RCC 7860 (cell line): Measurements from ENCODE around the gene LDLRAD4.
"Not testable (repeated sequence)": the region's sequence is repeated elsewhere in the genome, so short reads cannot be mapped to it uniquely, and the experiment has no call there.

Source experiments
- DNase-seq: peaks from one replicate; pipeline ENCODE4 v3.0.0-alpha.2; 2015; ENCODE audit warnings: low spot score
- FAIRE-seq: peaks from 2 replicates; lab custom pipeline; 2012; peaks lifted over from hg19 to GRCh38; lab: Jason Lieb, UNC

The LDLRAD4 gene

GRCh38 chr18:13672657-13673056 lies 454.1 kb downstream of the LDLRAD4 start:
- DNase-seq (no peak), FAIRE-seq (no peak)

- FAIRE-seq (no peak), DNase-seq (no peak)
These were observed 457.9 kb downstream of the LDLRAD4 start for GRCh38 chr18:13676471-13676870.

- not testable (repeated sequence) for DNase-seq, FAIRE-seq
These were observed 458.8 kb downstream of the LDLRAD4 start for GRCh38 chr18:13677350-13677749.

- FAIRE-seq (no peak), DNase-seq (no peak)
These were observed 462.1 kb downstream of the LDLRAD4 start for GRCh38 chr18:13680612-13681011.

GRCh38 chr18:13681701-13682100 lies 463.1 kb downstream of the LDLRAD4 start:
- FAIRE-seq (no peak), DNase-seq (no peak)

- FAIRE-seq = no peak
These were observed 466.0 kb downstream of the LDLRAD4 start for GRCh38 chr18:13684546-13684945.

GRCh38 chr18:13688191-13689136 lies 469.9 kb downstream of the LDLRAD4 start:
- FAIRE-seq (no peak), DNase-seq (no peak)

More at GRCh38 chr18:13684546-13684945, 466.0 kb downstream of the LDLRAD4 start:
- DNase-seq = no peak

- FAIRE-seq, DNase-seq: not testable (repeated sequence)
These were observed 471.5 kb downstream of the LDLRAD4 start for GRCh38 chr18:13690060-13690459.

GRCh38 chr18:13695337-13695736 lies 476.8 kb downstream of the LDLRAD4 start:
- FAIRE-seq = not testable (repeated sequence)

GRCh38 chr18:13696961-13697360 lies 478.4 kb downstream of the LDLRAD4 start:
- FAIRE-seq = no peak

More at GRCh38 chr18:13695337-13695736, 476.8 kb downstream of the LDLRAD4 start:
- not testable (repeated sequence) for DNase-seq

GRCh38 chr18:13700153-13700552 lies 481.6 kb downstream of the LDLRAD4 start:
- FAIRE-seq (no peak), DNase-seq (no peak)

More at GRCh38 chr18:13696961-13697360, 478.4 kb downstream of the LDLRAD4 start:
- DNase-seq = no peak
